ENCODE data around the gene GBF1. TPM values are rescaled to one million over a fixed set of nuclear protein-coding genes. Genes with fewer than 3 reads are reported as not detected.

The GBF1 gene
- total RNA-seq, 6 experiments from 2014 or later, result 67.2 to 83.6 (median 74.2) TPM

- Mint-ChIP-seq H3K27ac (peak overlapping the region; percentile 29; the same call in 1 of the 2 replicates), H3K36me3 (ENCODE audit: low read depth) (no peaks in the 10 kb centered on the region), H3K4me3 (no peak overlapping the region), H3K27me3 (ENCODE audit: insufficient read depth) (peaks cover 19% of the 10 kb centered on the region), H3K9me3 (no peaks in the 10 kb centered on the region), H3K4me1 (ENCODE audit: low read depth) (peaks cover 22% of the 10 kb centered on the region)
- DNase-seq, result no peak
- no peak for TF ChIP-seq CTCF (IDR thresholded peaks at IDR 0.05)
These were observed 9.3 kb upstream of the GBF1 start for GRCh38 chr10:102236006-102236405.

- Mint-ChIP-seq H3K9me3 (no peaks in the 10 kb centered on the region), H3K27ac (no peak overlapping the region), H3K4me1 (ENCODE audit: low read depth) (peaks cover 35% of the 10 kb centered on the region), H3K4me3 (no peak overlapping the region), H3K36me3 (ENCODE audit: low read depth) (no peaks in the 10 kb centered on the region), H3K27me3 (ENCODE audit: insufficient read depth) (peaks cover 20% of the 10 kb centered on the region)
- TF ChIP-seq CTCF (IDR thresholded peaks at IDR 0.05), result no peak
- no peak for DNase-seq
These were observed 7.5 kb upstream of the GBF1 start for GRCh38 chr10:102237711-102238252.

GRCh38 chr10:102240467-102241031, 4.8 kb upstream of the GBF1 start:
- H3K9me3 Mint-ChIP-seq, result no peaks in the 10 kb centered on the region
- H3K27me3 Mint-ChIP-seq (ENCODE audit: insufficient read depth), result peaks cover 16% of the 10 kb centered on the region
- H3K36me3 Mint-ChIP-seq (ENCODE audit: low read depth), result no peaks in the 10 kb centered on the region
- peak overlapping the region; percentile 85 for H3K4me3 Mint-ChIP-seq
- DNase-seq, result no peak
- no peak overlapping the region for H3K27ac Mint-ChIP-seq
- no peak for TF ChIP-seq CTCF (IDR thresholded peaks at IDR 0.05)
- H3K4me1 Mint-ChIP-seq (ENCODE audit: low read depth), result peaks cover 54% of the 10 kb centered on the region

- H3K4me1 Mint-ChIP-seq (ENCODE audit: low read depth), result peaks cover 49% of the 10 kb centered on the region
- no peak for DNase-seq
- TF ChIP-seq CTCF (IDR thresholded peaks at IDR 0.05), result no peak
- H3K27me3 Mint-ChIP-seq (ENCODE audit: insufficient read depth), result peaks cover 14% of the 10 kb centered on the region
- no peaks in the 10 kb centered on the region for H3K9me3 Mint-ChIP-seq
- H3K36me3 Mint-ChIP-seq (ENCODE audit: low read depth), result no peaks in the 10 kb centered on the region
- no peak overlapping the region for H3K27ac Mint-ChIP-seq
- H3K4me3 Mint-ChIP-seq, result peak overlapping the region; percentile 85
These were observed 4.3 kb upstream of the GBF1 start for GRCh38 chr10:102241032-102241443.

GRCh38 chr10:102241444-102242117, 3.8 kb upstream of the GBF1 start, which contains the start of gene PITX3:
Gene PITX3 (minus strand): TSS chr10:102241512. CDS start chr10:102232080, 9,432 bp downstream.
- TF ChIP-seq CTCF (IDR thresholded peaks at IDR 0.05), result no peak
- Mint-ChIP-seq H3K4me1 (ENCODE audit: low read depth) (peaks cover 51% of the 10 kb centered on the region), H3K36me3 (ENCODE audit: low read depth) (peaks cover 5% of the 10 kb centered on the region; the same call in 1 of the 2 replicates), H3K4me3 (peak within 1 kb of the TSS; percentile 85), H3K27me3 (ENCODE audit: insufficient read depth) (peaks cover 13% of the 10 kb centered on the region), H3K9me3 (no peaks in the 10 kb centered on the region), H3K27ac (peak within 1 kb of the TSS; percentile 68)
- peak; percentile 54 for DNase-seq

Data from HFFc6 (cell line).